ENCODE data around the gene LRRC4B.

DNA sequence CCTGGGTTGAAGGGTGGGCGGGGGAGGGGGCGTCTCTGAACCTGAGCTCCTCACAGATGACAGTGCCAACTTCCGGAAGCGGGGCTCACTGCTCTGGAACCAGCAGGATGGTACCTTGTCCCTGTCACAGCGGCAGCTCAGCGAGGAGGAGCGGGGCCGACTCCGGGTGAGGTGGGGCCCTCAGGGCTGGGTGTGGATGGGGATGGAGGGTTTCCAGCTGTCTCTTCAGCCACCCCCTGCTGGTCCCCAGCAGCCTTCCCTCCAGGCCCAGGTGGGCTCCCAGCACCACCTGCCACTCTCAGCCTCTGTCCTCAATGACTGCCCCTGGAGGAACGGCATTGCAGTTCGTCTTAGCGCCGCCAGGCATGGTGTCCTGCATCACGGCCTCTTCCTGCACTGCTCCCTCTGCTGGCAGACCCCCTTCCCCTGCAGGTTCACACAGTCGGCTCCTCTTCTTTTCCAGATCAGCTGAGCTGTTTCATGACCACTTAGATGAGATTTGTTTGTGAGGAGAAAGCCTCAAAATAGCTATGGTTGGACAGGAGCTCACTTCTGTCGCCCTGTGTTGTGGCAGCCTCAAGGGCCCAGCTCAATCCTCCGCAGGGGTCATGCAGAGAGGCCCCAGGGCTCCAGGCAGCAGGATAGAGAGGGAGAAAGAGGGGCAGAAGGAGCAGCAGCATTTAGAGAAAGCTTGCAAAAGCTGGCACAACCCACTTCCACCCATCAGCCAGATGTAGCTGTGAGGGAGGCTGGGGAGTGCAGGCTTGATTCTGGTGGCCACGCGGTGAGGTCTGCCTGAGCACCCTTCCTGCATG, 89.1 kb downstream of the LRRC4B start:
- TF ChIP-seq, protein P1, sequence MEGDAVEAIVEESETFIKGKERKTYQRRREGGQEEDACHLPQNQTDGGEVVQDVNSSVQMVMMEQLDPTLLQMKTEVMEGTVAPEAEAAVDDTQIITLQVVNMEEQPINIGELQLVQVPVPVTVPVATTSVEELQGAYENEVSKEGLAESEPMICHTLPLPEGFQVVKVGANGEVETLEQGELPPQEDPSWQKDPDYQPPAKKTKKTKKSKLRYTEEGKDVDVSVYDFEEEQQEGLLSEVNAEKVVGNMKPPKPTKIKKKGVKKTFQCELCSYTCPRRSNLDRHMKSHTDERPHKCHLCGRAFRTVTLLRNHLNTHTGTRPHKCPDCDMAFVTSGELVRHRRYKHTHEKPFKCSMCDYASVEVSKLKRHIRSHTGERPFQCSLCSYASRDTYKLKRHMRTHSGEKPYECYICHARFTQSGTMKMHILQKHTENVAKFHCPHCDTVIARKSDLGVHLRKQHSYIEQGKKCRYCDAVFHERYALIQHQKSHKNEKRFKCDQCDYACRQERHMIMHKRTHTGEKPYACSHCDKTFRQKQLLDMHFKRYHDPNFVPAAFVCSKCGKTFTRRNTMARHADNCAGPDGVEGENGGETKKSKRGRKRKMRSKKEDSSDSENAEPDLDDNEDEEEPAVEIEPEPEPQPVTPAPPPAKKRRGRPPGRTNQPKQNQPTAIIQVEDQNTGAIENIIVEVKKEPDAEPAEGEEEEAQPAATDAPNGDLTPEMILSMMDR (IDR thresholded peaks at IDR 0.05; ENCODE audit: insufficient read depth, low read depth, low read length): peak; percentile 56
- TF ChIP-seq EZH2 (IDR thresholded peaks at IDR 0.05; ENCODE audit: insufficient read depth, low read length): no peak

All from astrocyte (in vitro differentiated cells and primary cell).